DOHH2 (cell line): ENCODE data around the gene MYCBPAP.

Source experiments
- CTCF ChIP-seq: fragments of 200-600 bp; sonication (generic); IDR thresholded peaks from one replicate; pipeline ENCODE4 v1.5.1; 2014; ENCODE audit warnings: antibody characterized with exemption, mild to moderate bottlenecking, low read depth, low read length; ENCODE audit not compliant: poor library complexity, severe bottlenecking
- EZH2phosphoT487 ChIP-seq: fragments of 200-600 bp; sonication (generic); IDR thresholded peaks from 2 replicates; pipeline ENCODE4 v1.6.1; 2017; ENCODE audit warnings: borderline replicate concordance, mild to moderate bottlenecking, antibody characterized with exemption, low read length, moderate library complexity, mixed read lengths

- TF ChIP-seq CTCF (no peak), EZH2phosphoT487 (no peak)
Measured at GRCh38 chr17:50571681-50572080, 63.4 kb downstream of the MYCBPAP start.
